OCI-LY3 (cell line): ENCODE results near the gene NPTXR.

Experiments
- CTCF ChIP-seq: fragments of 200-600, 300-600 bp; sonication (generic); IDR thresholded peaks from 2 replicates; pipeline ENCODE4 v1.5.1; 2014; ENCODE audit warnings: antibody characterized with exemption, low read length, low read depth
- EZH2phosphoT487 ChIP-seq: fragments of 200-600 bp; shearing (Covaris generic); IDR thresholded peaks from 2 replicates; pipeline ENCODE4 v1.6.1; 2018; ENCODE audit warnings: antibody characterized with exemption, mixed run types, low read depth

GRCh38 chr22:38774496-38775166, 69.2 kb downstream of the NPTXR start:
- TF ChIP-seq CTCF (no peak), EZH2phosphoT487 (no peak)
